Measurements from ENCODE around the gene RTKN2. TPM values are rescaled to one million over a fixed set of nuclear protein-coding genes. Genes with fewer than 3 reads are reported as not detected.

RTKN2 gene
- polyA plus RNA-seq (2011; rRNA removed) (1.0 and 1.4 TPM in 2 replicates), polyA minus RNA-seq (2011; rRNA and poly(A)+ RNA removed) (1.1 and 1.4 TPM in 2 replicates)

DNA sequence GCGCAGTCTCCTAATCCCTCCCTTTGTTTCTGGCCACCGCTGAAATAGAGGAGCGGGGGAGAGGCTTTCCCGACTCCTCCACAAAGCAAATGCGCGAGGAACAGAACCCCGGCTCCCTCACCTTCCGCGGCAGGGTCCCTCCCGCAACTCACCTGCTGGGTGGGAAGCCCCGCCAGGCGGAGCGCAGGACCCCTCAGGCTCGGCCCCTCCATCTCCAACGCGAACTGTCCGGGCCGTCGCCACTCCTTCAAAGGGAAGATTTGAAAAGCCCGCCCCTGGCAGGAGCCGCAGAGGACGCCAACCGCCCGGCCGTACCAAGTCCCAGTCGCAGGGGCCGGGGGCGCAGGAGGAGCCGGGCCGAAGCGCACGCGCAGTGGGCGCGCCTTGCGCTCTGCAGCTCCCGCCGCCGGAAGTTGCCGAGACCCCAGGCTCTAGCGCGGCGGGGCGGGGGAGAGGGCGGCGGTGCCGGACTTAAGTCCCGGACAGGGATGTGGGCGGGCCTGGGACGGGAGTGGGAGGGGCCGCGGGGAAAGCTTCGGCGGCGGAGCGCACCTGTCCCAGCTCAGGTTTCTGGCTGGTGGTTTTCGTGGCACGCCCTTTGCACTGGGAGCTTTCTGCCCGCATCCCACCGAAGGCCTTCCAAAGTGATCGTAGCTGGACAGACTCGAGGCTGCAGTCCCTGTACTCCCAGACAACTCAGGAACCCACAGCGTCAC lies at the start of gene RTKN2:
RTKN2 (minus strand) TSS at position 446 of the 716 bp plus-strand sequence; CDS start at position 212, 234 bp downstream.
- CTCF ChIA-PET, result interaction anchor here (0.6 to 1.2 kb wide), 3 partner anchors 169 to 815 kb away, joined by 3 to 4 read pairs (median 3); no protein-coding TSS in a partner anchor
- peak within 1 kb of the TSS; percentile 80 for H3K4me3 ChIP-seq (ENCODE audit: low read depth, low read length)
- POLR2A ChIA-PET, result interaction anchor here (0.5 kb wide), 1 partner anchor 225 kb away, joined by 3 read pairs; no protein-coding TSS in a partner anchor
- no peak for TF ChIP-seq CTCF (IDR thresholded peaks at IDR 0.05; ENCODE audit: low read depth, low read length)
- H3K27me3 ChIP-seq (ENCODE audit: control insufficient read depth, insufficient read depth, low read length), result no peaks in the 10 kb centered on the region
- peak; percentile 54 for DNase-seq (ENCODE audit: low read depth, low spot score)
- H3K9me3 ChIP-seq (ENCODE audit: control insufficient read depth, insufficient read depth, low read length), result no peaks in the 10 kb centered on the region
- H3K27ac ChIP-seq (ENCODE audit: low read depth, low read length), result no peak within 1 kb of the TSS

DNA sequence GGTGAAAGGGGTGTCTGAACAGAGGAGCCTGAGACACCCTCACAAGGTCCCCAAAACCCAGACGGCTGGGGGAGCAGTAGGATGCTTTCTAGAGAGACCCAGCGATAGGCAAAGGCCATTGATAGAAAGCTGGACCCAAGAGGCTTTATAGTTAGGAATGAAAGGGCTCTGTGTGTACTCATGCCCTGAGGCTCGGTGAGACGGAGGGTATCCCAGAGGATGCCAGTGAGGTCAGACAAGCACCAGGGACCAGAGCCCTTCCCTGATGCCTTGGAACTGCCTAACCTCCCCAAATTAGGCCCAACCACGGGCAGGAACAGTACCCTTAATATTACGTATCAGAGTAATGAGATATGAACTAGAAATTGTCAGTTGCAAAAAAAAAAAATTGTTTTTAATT lies 48.6 kb upstream of the RTKN2 start:
- H3K4me3 ChIP-seq (ENCODE audit: low read depth, low read length), result no peak overlapping the region
- CTCF ChIA-PET, result no interaction called here
- H3K27ac ChIP-seq (ENCODE audit: low read depth, low read length), result no peak overlapping the region
- no peak for DNase-seq (ENCODE audit: low read depth, low spot score)
- POLR2A ChIA-PET, result no interaction called here
- no peaks in the 10 kb centered on the region for H3K27me3 ChIP-seq (ENCODE audit: control insufficient read depth, insufficient read depth, low read length)
- no peak for TF ChIP-seq CTCF (IDR thresholded peaks at IDR 0.05; ENCODE audit: low read depth, low read length)
- H3K9me3 ChIP-seq (ENCODE audit: control insufficient read depth, insufficient read depth, low read length), result no peaks in the 10 kb centered on the region

GRCh38 chr10:62309254-62309653 lies 40.6 kb upstream of the RTKN2 start:
- Histone ChIP-seq H3K4me3 (ENCODE audit: low read depth, low read length) (no peak overlapping the region), H3K27ac (ENCODE audit: low read depth, low read length) (no peak overlapping the region), H3K27me3 (ENCODE audit: control insufficient read depth, insufficient read depth, low read length) (peaks cover 6% of the 10 kb centered on the region), H3K9me3 (ENCODE audit: control insufficient read depth, insufficient read depth, low read length) (no peaks in the 10 kb centered on the region; the same call in 1 of the 2 replicates)
- no peak for TF ChIP-seq CTCF (IDR thresholded peaks at IDR 0.05; ENCODE audit: low read depth, low read length)
- no peak for DNase-seq (ENCODE audit: low read depth, low spot score)
- POLR2A ChIA-PET, result no interaction called here
- CTCF ChIA-PET, result no interaction called here

- H3K4me3 ChIP-seq (ENCODE audit: low read depth, low read length), result no peak overlapping the region
- H3K27me3 ChIP-seq (ENCODE audit: control insufficient read depth, insufficient read depth, low read length), result peaks cover 6% of the 10 kb centered on the region
- H3K9me3 ChIP-seq (ENCODE audit: control insufficient read depth, insufficient read depth, low read length), result no peaks in the 10 kb centered on the region; the same call in 1 of the 2 replicates
- ChIA-PET CTCF (no interaction called here), POLR2A (no interaction called here)
- no peak overlapping the region for H3K27ac ChIP-seq (ENCODE audit: low read depth, low read length)
- DNase-seq (ENCODE audit: low read depth, low spot score), result no peak
- TF ChIP-seq CTCF (IDR thresholded peaks at IDR 0.05; ENCODE audit: low read depth, low read length), result no peak
These were observed 39.5 kb upstream of the RTKN2 start for GRCh38 chr10:62308101-62308500.

DNA sequence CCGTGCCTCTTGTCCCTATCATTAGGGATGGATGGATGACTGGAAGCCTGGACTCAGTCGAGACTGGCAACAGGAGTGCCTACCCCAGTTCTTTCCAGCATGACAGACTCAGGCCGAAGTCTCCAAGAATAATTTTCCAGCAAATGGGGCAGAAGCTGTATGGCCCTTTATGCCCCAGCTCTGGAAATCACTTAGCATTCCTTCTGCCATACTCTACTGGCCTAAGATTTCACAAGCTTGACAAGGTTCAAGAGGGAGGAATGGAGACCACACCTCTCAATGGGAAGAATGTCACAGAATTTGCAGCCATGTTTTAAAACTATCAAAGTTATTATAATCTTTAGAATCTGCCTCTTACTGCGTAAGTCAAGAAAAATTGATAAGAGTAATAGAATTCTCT lies 39.0 kb upstream of the RTKN2 start:
- no peaks in the 10 kb centered on the region; the same call in 1 of the 2 replicates for H3K9me3 ChIP-seq (ENCODE audit: control insufficient read depth, insufficient read depth, low read length)
- H3K27me3 ChIP-seq (ENCODE audit: control insufficient read depth, insufficient read depth, low read length), result peaks cover 6% of the 10 kb centered on the region
- no peak for TF ChIP-seq CTCF (IDR thresholded peaks at IDR 0.05; ENCODE audit: low read depth, low read length)
- CTCF ChIA-PET, result no interaction called here
- POLR2A ChIA-PET, result no interaction called here
- no peak overlapping the region for H3K4me3 ChIP-seq (ENCODE audit: low read depth, low read length)
- no peak for DNase-seq (ENCODE audit: low read depth, low spot score)
- H3K27ac ChIP-seq (ENCODE audit: low read depth, low read length), result no peak overlapping the region

All from AG04450 (cell line).